Globus pallidus (tissue), 1 donor: ENCODE results near the gene TSC22D3.
A peak's percentile ranks its signal among the peaks of the same experiment; 100 is the strongest.
"Not testable (repeated sequence)": the region's sequence is repeated elsewhere in the genome, so short reads cannot be mapped to it uniquely, and the experiment has no call there.

Experiments used
- DNase-seq: peaks from one replicate; pipeline ENCODE4 v3.0.0-alpha.2; 2015; ENCODE audit warnings: low spot score

Gene TSC22D3

GRCh38 chrX:107712231-107713202, 63.1 kb downstream of the TSC22D3 start:
- no peak for DNase-seq

- DNase-seq: no peak
These were observed 63.9 kb downstream of the TSC22D3 start for GRCh38 chrX:107711521-107712181.

- DNase-seq: no peak
These were observed 64.8 kb downstream of the TSC22D3 start for GRCh38 chrX:107710617-107711391.

- DNase-seq: no peak
These were observed 66.3 kb downstream of the TSC22D3 start for GRCh38 chrX:107709266-107709806.

- no peak for DNase-seq
These were observed 66.8 kb downstream of the TSC22D3 start for GRCh38 chrX:107708762-107709161.

DNA sequence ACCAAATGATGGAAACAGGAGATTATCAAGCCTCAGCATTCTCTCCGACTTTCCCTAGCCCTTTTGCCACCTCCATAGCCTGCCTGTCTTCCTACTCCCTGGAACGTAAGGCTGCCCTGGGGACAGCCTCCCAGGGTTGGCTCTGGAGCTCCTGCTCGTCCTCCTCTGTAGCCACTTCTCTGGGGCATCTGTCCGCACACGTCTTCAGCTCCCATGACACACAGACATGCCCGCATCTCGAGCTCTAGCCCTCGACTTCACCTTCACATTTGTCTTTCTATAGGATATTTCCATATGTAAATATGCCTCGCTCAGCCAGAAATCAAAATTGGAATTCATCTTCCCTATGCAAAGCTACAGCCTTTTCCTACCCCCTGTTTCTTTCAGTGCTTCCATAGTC, 67.7 kb downstream of the TSC22D3 start:
- no peak for DNase-seq

GRCh38 chrX:107706309-107706708, 69.3 kb downstream of the TSC22D3 start:
- DNase-seq: no peak

- DNase-seq: no peak
These were observed 71.0 kb downstream of the TSC22D3 start for GRCh38 chrX:107704587-107704986.

- DNase-seq: no peak
These were observed 71.4 kb downstream of the TSC22D3 start for GRCh38 chrX:107704181-107704580.

- DNase-seq: no peak
These were observed 74.0 kb downstream of the TSC22D3 start for GRCh38 chrX:107701493-107702121.

DNA sequence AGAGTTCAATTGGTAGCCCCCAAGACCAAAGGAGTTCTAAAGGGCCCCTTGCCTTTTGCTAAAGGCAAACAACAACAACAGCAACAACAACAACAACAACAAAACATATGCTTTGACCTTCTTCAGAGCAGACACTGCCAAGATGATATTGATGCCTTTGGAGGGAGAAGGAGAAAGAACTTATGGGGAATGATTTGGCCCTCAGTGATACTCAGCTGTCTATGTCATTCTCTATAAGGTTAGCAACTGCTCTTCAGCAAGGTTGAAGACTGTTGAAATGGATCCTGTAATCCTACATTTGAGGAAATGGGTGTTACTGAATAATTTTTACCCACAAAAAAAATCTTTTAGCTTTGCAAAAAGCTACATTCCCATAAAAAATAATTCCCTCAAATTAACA, 74.8 kb downstream of the TSC22D3 start:
- no peak for DNase-seq

DNA sequence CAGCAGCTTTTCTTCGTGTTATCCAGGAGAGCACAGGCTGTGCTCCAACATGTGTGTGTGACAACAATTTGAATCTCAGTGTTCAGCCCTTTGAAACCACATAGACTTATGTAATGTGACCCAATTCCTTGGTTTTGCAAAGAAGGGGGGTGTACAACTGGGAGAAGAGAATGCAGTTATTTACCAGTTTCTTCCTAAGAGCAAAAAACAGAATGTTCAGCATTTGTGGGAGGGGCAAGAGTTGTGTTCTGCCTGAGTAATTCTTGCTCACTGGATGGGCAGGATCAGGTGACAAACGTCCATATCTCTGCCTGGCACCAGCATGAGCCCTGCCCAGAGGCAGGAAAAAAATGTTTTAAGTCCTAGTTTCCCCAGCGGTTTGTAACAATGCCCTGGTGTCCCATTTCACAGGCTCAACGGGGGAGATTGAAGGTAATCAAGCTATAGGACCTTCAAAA, 75.2 kb downstream of the TSC22D3 start:
- DNase-seq: peak; percentile 26

- no peak for DNase-seq
These were observed 76.0 kb downstream of the TSC22D3 start for GRCh38 chrX:107699616-107700015.

- DNase-seq: no peak
These were observed 84.6 kb downstream of the TSC22D3 start for GRCh38 chrX:107691024-107691448.

- DNase-seq: no peak
These were observed 88.1 kb downstream of the TSC22D3 start for GRCh38 chrX:107687445-107687844.

GRCh38 chrX:107686792-107687191, 88.8 kb downstream of the TSC22D3 start:
- DNase-seq: no peak

- no peak for DNase-seq
These were observed 89.6 kb downstream of the TSC22D3 start for GRCh38 chrX:107686026-107686425.

GRCh38 chrX:107685586-107685985, 90.0 kb downstream of the TSC22D3 start:
- not testable (repeated sequence) for DNase-seq

DNA sequence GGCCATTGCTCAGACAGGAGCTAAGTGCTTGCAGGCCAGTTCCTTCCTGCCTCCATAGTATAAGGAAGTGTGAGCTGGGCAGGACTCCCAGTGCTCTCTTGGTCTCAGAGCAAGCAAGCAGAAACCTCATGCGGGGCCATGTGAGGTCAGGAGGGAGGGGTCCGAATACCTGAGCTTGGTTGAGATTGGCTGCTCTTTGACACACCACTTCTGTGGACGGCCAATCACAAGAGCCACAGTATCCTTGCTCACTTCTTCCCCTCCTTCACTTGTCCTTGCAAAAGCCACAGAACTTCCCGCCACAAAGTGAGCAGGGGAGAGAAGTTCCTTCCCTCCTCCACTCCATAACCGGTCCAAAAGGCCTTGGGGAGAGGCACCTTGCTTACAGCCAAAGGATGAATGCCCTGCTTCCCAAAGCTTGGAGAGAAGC, 90.6 kb downstream of the TSC22D3 start:
- DNase-seq: peak; percentile 41

GRCh38 chrX:107683931-107684330, 91.7 kb downstream of the TSC22D3 start:
- DNase-seq: no peak

- DNase-seq: no peak
These were observed 92.3 kb downstream of the TSC22D3 start for GRCh38 chrX:107683124-107683895.
